ENCODE results near the gene RASGEF1C. TPM values are rescaled to one million over a fixed set of nuclear protein-coding genes. Genes with fewer than 3 reads are reported as not detected.

Gene RASGEF1C
- total RNA-seq, 1 donor from 2014 or later, result 0.13 TPM

DNA sequence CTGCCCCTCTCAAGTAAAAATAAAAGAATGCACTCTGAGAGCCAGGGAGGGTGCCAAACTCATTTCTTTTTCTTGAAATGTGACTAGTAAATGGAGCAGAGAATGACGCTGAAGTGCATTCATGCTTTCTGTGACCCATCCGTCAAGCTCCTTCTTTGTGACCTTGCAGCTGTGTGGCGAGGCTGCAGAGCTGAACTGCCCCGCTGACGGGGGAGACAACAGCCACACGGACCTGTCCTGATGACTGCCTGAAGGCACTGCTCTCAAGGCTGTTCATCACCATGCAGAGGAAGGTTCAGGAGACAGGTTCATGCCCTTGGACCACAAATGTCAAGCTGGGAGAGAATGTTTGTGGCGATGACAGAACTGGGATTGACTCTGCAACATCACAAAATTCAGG, 21.0 kb upstream of the RASGEF1C start:
- TF ChIP-seq, protein P1, sequence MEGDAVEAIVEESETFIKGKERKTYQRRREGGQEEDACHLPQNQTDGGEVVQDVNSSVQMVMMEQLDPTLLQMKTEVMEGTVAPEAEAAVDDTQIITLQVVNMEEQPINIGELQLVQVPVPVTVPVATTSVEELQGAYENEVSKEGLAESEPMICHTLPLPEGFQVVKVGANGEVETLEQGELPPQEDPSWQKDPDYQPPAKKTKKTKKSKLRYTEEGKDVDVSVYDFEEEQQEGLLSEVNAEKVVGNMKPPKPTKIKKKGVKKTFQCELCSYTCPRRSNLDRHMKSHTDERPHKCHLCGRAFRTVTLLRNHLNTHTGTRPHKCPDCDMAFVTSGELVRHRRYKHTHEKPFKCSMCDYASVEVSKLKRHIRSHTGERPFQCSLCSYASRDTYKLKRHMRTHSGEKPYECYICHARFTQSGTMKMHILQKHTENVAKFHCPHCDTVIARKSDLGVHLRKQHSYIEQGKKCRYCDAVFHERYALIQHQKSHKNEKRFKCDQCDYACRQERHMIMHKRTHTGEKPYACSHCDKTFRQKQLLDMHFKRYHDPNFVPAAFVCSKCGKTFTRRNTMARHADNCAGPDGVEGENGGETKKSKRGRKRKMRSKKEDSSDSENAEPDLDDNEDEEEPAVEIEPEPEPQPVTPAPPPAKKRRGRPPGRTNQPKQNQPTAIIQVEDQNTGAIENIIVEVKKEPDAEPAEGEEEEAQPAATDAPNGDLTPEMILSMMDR (IDR thresholded peaks at IDR 0.05; ENCODE audit: insufficient read depth, low read length, poor library complexity, severe bottlenecking), result no peak
- no peak overlapping the region for H3K4me3 ChIP-seq (ENCODE audit: low read depth, low read length)
- H3K27me3 ChIP-seq (ENCODE audit: control insufficient read depth, insufficient read depth, low read length), result no peaks in the 10 kb centered on the region
- no peak for DNase-seq (ENCODE audit: low read depth)
- H3K36me3 ChIP-seq (ENCODE audit: control insufficient read depth, insufficient read depth, low read length), result peaks cover 2% of the 10 kb centered on the region

DNA sequence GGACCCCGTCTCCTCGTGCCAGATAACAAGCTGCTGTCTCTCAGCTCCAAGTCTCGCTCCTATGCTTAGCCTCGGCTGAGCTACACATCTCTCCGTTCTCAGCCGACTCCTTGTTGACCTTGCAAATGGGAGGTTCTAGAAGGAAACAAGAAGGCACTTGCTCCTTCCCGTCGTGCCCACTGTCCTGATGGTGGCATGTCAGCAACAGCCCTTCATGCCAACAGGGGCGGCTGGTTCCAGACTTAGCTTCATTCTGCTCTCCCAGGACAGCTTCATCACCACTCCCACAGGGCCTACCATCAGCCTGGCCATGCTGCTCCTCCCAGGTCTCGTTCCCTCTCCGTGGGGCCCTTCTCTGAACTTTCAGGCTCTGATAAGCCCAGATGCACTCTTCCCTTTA, 13.0 kb upstream of the RASGEF1C start:
- TF ChIP-seq, protein P1 (IDR thresholded peaks at IDR 0.05; ENCODE audit: insufficient read depth, low read length, poor library complexity, severe bottlenecking), result no peak
- H3K27me3 ChIP-seq (ENCODE audit: control insufficient read depth, insufficient read depth, low read length), result no peaks in the 10 kb centered on the region

DNA sequence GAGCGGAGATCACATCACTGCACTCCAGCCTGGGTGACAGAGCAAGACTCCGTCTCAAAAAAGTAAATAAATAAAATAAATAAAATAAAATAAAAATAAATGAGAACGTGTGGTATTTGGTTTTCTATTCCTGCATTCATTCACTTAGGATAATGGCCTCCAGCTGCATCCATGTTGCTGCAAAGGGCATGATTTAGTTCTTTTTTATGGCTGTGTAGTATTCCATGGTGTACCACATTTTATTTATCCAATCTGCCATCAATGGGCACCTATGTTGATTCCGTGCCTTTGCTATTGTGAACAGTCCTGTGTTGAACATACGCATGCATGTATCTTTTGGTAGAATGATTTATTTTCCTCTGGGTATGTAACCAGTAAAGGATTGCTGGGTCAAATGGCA, 8.8 kb upstream of the RASGEF1C start:
- H3K36me3 ChIP-seq (ENCODE audit: control insufficient read depth, insufficient read depth, low read length), result no peaks in the 10 kb centered on the region
- TF ChIP-seq, protein P1 (IDR thresholded peaks at IDR 0.05; ENCODE audit: insufficient read depth, low read length, poor library complexity, severe bottlenecking), result no peak
- no peak for DNase-seq (ENCODE audit: low read depth)
- no peak overlapping the region for H3K4me3 ChIP-seq (ENCODE audit: low read depth, low read length)
- no peaks in the 10 kb centered on the region for H3K27me3 ChIP-seq (ENCODE audit: control insufficient read depth, insufficient read depth, low read length)

More for the DNA sequence above, 13.0 kb upstream of the RASGEF1C start:
- DNase-seq (ENCODE audit: low read depth), result no peak
- Histone ChIP-seq H3K4me3 (ENCODE audit: low read depth, low read length) (no peak overlapping the region), H3K36me3 (ENCODE audit: control insufficient read depth, insufficient read depth, low read length) (no peaks in the 10 kb centered on the region)

DNA sequence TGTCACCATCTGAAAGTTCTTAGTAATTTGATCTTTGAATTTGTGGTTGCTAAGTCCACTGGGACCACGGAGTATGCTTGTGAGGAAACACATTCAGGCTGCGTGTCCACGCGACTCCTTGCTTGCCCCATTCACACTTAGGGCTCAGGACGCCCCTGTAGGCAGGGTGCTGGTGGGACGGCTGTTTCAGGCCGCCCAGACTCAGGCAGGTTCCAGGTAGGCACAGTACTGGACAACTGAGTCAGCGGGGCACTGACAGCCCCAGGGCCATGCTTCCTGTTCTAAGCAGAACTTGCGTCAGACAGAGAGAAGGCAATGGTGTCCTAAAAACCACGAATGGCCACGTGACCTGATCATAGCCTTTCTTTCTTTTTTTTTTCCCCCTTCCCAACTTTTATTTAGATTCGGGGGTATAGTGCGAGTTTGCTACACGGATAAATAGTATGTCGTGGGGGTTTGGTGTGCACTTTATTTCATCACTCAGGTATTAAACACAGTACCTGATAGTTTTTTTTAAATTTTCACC, 7.7 kb upstream of the RASGEF1C start:
- DNase-seq (ENCODE audit: low read depth), result no peak
- TF ChIP-seq, protein P1 (IDR thresholded peaks at IDR 0.05; ENCODE audit: insufficient read depth, low read length, poor library complexity, severe bottlenecking), result no peak
- no peak overlapping the region for H3K4me3 ChIP-seq (ENCODE audit: low read depth, low read length)
- H3K27me3 ChIP-seq (ENCODE audit: control insufficient read depth, insufficient read depth, low read length), result no peaks in the 10 kb centered on the region
- H3K36me3 ChIP-seq (ENCODE audit: control insufficient read depth, insufficient read depth, low read length), result no peaks in the 10 kb centered on the region

DNA sequence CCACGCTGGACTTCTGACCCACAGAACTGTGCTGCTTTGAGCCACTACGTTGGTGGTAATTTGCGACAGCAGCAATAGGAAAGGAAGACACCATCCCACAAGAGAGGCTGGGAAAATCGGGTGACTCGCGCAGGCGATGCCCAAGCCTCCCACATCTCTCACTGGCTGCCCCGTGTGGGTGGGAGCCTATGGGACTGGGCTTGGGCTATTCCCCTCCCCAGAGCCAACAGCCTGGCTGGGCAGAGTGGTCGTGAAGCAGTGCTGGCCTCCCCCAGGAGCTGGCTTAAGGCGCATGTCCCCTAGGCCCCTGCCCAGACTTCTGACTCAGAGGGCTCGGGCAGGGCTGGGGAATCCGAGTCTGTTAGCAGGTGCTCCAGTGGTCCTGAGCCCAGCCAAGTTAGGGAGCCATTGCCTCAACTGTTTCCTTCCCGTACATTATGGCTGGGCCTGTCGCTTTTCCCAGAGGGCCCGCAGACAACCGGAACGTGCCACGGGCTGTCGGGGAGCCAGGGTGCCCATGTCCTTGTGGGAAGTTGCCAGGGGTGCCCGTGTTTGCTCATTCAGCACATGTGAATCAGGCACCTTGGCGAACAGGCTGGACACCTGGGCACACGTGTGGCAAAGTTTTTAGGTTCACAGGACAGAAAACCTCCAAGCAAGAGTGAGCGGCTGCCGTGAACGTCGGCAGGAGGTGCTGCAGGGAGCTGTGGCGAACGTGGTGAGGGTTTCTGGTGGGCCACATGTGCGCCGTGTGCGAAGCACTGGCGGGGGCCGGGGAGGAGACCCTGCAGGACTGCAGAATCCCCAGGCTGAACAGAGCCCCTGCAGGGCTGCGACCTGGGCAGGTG, 7.0 kb upstream of the RASGEF1C start:
- Histone ChIP-seq H3K36me3 (ENCODE audit: control insufficient read depth, insufficient read depth, low read length) (no peaks in the 10 kb centered on the region), H3K27me3 (ENCODE audit: control insufficient read depth, insufficient read depth, low read length) (peaks cover 2% of the 10 kb centered on the region), H3K4me3 (ENCODE audit: low read depth, low read length) (no peak overlapping the region)
- TF ChIP-seq, protein P1 (IDR thresholded peaks at IDR 0.05; ENCODE audit: insufficient read depth, low read length, poor library complexity, severe bottlenecking), result no peak
- no peak for DNase-seq (ENCODE audit: low read depth)

Measured in kidney epithelial cell (primary cell).